Neural cell (in vitro differentiated cells): ENCODE results near the gene DOK1. TPM values are rescaled to one million over a fixed set of nuclear protein-coding genes. Genes with fewer than 3 reads are reported as not detected.

Source experiments
- H2AFZ ChIP-seq: fragments of 200-600, 300-800 bp; sonication (generic), shearing (Covaris generic); 2 replicates; pipeline ENCODE4 v1.6.0; 2014; ENCODE audit warnings: low read depth, mild to moderate bottlenecking, antibody characterized with exemption, low read length, moderate library complexity
- H3F3A ChIP-seq: fragments of 200-600 bp; shearing (Covaris generic); 2 replicates; pipeline ENCODE4 v1.6.1; 2016; ENCODE audit warnings: mild to moderate bottlenecking, moderate library complexity, mixed read lengths, antibody characterized with exemption, low read length; ENCODE audit not compliant: insufficient read depth, poor library complexity, severe bottlenecking
- H3K27ac ChIP-seq: fragments of 200-600, 300-800 bp; sonication (generic), shearing (Covaris generic); 2 replicates; pipeline ENCODE4 v1.5.1; 2014; ENCODE audit warnings: mild to moderate bottlenecking, low read length, moderate library complexity
- H3K27me3 ChIP-seq: fragments of 300-800, 200-600 bp; sonication (generic), shearing (Covaris generic); 2 replicates; pipeline ENCODE4 v1.6.0; 2014; ENCODE audit warnings: mild to moderate bottlenecking, low read depth, low read length, moderate library complexity; ENCODE audit not compliant: insufficient read depth
- H3K36me3 ChIP-seq: fragments of 300-800, 200-600 bp; sonication (generic), shearing (Covaris generic); 2 replicates; pipeline ENCODE4 v1.5.1; 2014; ENCODE audit warnings: mild to moderate bottlenecking, antibody characterized with exemption, low read length, moderate library complexity; ENCODE audit not compliant: insufficient read depth
- H3K4me2 ChIP-seq: fragments of 300-800, 200-600 bp; sonication (generic), shearing (Covaris generic); 2 replicates; pipeline ENCODE4 v1.6.0; 2014; ENCODE audit warnings: mild to moderate bottlenecking, low read length
- H3K4me3 ChIP-seq: fragments of 300-800, 200-600 bp; sonication (generic), shearing (Covaris generic); 2 replicates; pipeline ENCODE4 v1.5.1; 2014; ENCODE audit warnings: mild to moderate bottlenecking, low read length, moderate library complexity
- H3K79me2 ChIP-seq: fragments of 200-600 bp; shearing (Covaris generic); replicated peaks from 2 replicates; pipeline ENCODE4 v1.6.0; 2014; ENCODE audit warnings: mild to moderate bottlenecking, low read length, moderate library complexity; ENCODE audit not compliant: insufficient read depth
- H3K9ac ChIP-seq: fragments of 300-800, 200-600 bp; sonication (generic), shearing (Covaris generic); 2 replicates; pipeline ENCODE4 v1.6.1; 2016; ENCODE audit warnings: mild to moderate bottlenecking, low read length, mixed read lengths
- H3K9me2 ChIP-seq: fragments of 200-600 bp; shearing (Covaris generic); 2 replicates; pipeline ENCODE4 v1.6.1; 2016; ENCODE audit warnings: mild to moderate bottlenecking, low read length, mixed read lengths; ENCODE audit not compliant: insufficient read depth
- H3K9me3 ChIP-seq: fragments of 200-600, 300-800 bp; sonication (generic), shearing (Covaris generic); 2 replicates; pipeline ENCODE4 v1.6.1; 2016; ENCODE audit warnings: mild to moderate bottlenecking, mixed run types, low read length, moderate library complexity, mixed read lengths
- H4K20me1 ChIP-seq: fragments of 200-600 bp; shearing (Covaris generic); 2 replicates; pipeline ENCODE4 v1.6.1; 2016; ENCODE audit warnings: mild to moderate bottlenecking, mixed run types; ENCODE audit not compliant: insufficient read depth
- EP300 ChIP-seq: fragments of 450-650 bp; conservative IDR thresholded peaks from 2 replicates; pipeline ENCODE4 v1.6.1; 2014; ENCODE audit warnings: antibody characterized with exemption, mild to moderate bottlenecking, moderate library complexity; ENCODE audit not compliant: poor library complexity, severe bottlenecking
- EZH2 ChIP-seq: fragments of 200-600, 300-800 bp; shearing (Covaris generic), sonication (generic); IDR thresholded peaks from 2 replicates; pipeline ENCODE4 v1.6.1; 2014; ENCODE audit warnings: antibody characterized with exemption, low read length, borderline replicate concordance, mild to moderate bottlenecking; ENCODE audit not compliant: insufficient read depth, poor library complexity, severe bottlenecking
- MXI1 ChIP-seq: fragments of 450-650 bp; conservative IDR thresholded peaks from 2 replicates; pipeline ENCODE4 v1.6.1; 2014; ENCODE audit warnings: antibody characterized with exemption, mild to moderate bottlenecking; ENCODE audit not compliant: poor library complexity, severe bottlenecking
- POLR2AphosphoS5 ChIP-seq: IDR thresholded peaks from 2 replicates; pipeline ENCODE4 v1.6.1; 2012
- RAD21 ChIP-seq: fragments of 450-650 bp; conservative IDR thresholded peaks from 2 replicates; pipeline ENCODE4 v1.6.1; 2014; ENCODE audit warnings: antibody characterized with exemption, mild to moderate bottlenecking, moderate library complexity
- REST ChIP-seq: IDR thresholded peaks from 2 replicates; pipeline ENCODE4 v1.6.1; 2012; ENCODE audit warnings: borderline replicate concordance
- SMC3 ChIP-seq: fragments of 450-650 bp; conservative IDR thresholded peaks from 2 replicates; pipeline ENCODE4 v1.6.1; 2014; ENCODE audit warnings: antibody characterized with exemption, mild to moderate bottlenecking, moderate library complexity; ENCODE audit not compliant: poor library complexity
- TAF1 ChIP-seq: IDR thresholded peaks from 2 replicates; pipeline ENCODE4 v1.6.1; 2012; ENCODE audit warnings: low read depth
- polyA minus RNA-seq: library from RNA; depleted of rRNA, polyadenylated mRNA; stranded (reverse); fragments of >200 nt; gene quantifications from 2 replicates; pipeline ENCODE4 v1.2.3, GENCODE V29; 2014
- polyA plus RNA-seq: library from polyadenylated mRNA; depleted of rRNA; stranded (reverse); fragments of >200 nt; gene quantifications from 2 replicates; pipeline ENCODE4 v1.2.3, GENCODE V29; 2014
- TF ChIP-seq, protein P1 (sequence below): fragments of 450-650 bp; IDR thresholded peaks from 2 replicates; pipeline ENCODE4 v1.5.1; 2014; ENCODE audit warnings: antibody characterized with exemption, mild to moderate bottlenecking, moderate library complexity; ENCODE audit not compliant: poor library complexity, severe bottlenecking

The DOK1 gene
- polyA plus RNA-seq (0.30 and 0.79 TPM in 2 replicates), polyA minus RNA-seq (0.97 and 1.5 TPM in 2 replicates)

GRCh38 chr2:74553892-74554819 is at the start of gene DOK1, which contains the start of gene LOXL3:
DOK1 (plus strand) TSS chr2:74554720; CDS start chr2:74554755, 35 bp downstream.
LOXL3 (minus strand) TSS chr2:74553942; CDS start chr2:74552634, 1,308 bp downstream.
- Histone ChIP-seq H4K20me1 (no peaks in the 10 kb centered on the region), H3K36me3 (no peaks in the 10 kb centered on the region), H3K79me2 (no peaks in the 10 kb centered on the region), H3F3A (no peaks in the 10 kb centered on the region), H3K4me2 (peak within 1 kb of the TSS; percentile 48), H3K9me2 (no peaks in the 10 kb centered on the region), H3K27ac (peak within 1 kb of the TSS; percentile 39), H3K4me3 (peak within 1 kb of the TSS; percentile 81), H3K27me3 (peaks cover 37% of the 10 kb centered on the region), H3K9me3 (no peaks in the 10 kb centered on the region), H3K9ac (peak within 1 kb of the TSS; percentile 72), H2AFZ (peak within 1 kb of the TSS; percentile 79)
- TF ChIP-seq, protein P1, sequence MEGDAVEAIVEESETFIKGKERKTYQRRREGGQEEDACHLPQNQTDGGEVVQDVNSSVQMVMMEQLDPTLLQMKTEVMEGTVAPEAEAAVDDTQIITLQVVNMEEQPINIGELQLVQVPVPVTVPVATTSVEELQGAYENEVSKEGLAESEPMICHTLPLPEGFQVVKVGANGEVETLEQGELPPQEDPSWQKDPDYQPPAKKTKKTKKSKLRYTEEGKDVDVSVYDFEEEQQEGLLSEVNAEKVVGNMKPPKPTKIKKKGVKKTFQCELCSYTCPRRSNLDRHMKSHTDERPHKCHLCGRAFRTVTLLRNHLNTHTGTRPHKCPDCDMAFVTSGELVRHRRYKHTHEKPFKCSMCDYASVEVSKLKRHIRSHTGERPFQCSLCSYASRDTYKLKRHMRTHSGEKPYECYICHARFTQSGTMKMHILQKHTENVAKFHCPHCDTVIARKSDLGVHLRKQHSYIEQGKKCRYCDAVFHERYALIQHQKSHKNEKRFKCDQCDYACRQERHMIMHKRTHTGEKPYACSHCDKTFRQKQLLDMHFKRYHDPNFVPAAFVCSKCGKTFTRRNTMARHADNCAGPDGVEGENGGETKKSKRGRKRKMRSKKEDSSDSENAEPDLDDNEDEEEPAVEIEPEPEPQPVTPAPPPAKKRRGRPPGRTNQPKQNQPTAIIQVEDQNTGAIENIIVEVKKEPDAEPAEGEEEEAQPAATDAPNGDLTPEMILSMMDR = no peak
- peak; percentile 15 for TF ChIP-seq REST
- TF ChIP-seq EP300 = peak; percentile 32

GRCh38 chr2:74505448-74506246 is 48.9 kb upstream of the DOK1 start:
- Histone ChIP-seq H3K36me3 (peaks cover 7% of the 10 kb centered on the region), H3K9me3 (no peaks in the 10 kb centered on the region), H3K4me2 (no peak overlapping the region), H3K9ac (no peak overlapping the region), H4K20me1 (no peaks in the 10 kb centered on the region), H2AFZ (no peak overlapping the region), H3K27me3 (peaks cover 76% of the 10 kb centered on the region), H3K9me2 (no peaks in the 10 kb centered on the region), H3K27ac (no peak overlapping the region), H3F3A (peaks cover 3% of the 10 kb centered on the region), H3K79me2 (peaks cover 6% of the 10 kb centered on the region), H3K4me3 (peak overlapping the region; percentile 70)
- TF ChIP-seq EZH2 = no peak
- TF ChIP-seq TAF1 = no peak
- TF ChIP-seq EP300 = no peak
- TF ChIP-seq SMC3 = no peak
- no peak for TF ChIP-seq REST
- TF ChIP-seq, protein P1 = no peak
- no peak for TF ChIP-seq POLR2AphosphoS5
- no peak for TF ChIP-seq MXI1
- TF ChIP-seq RAD21 = no peak
